GM12878 (cell line): ENCODE results near the gene SCNM1. TPM values are rescaled to one million over a fixed set of nuclear protein-coding genes. Genes with fewer than 3 reads are reported as not detected.

Experiments
- ASH2L ChIP-seq: fragments of 300-600, 200-600 bp; sonication (generic); IDR thresholded peaks from 2 replicates; pipeline ENCODE4 v1.6.1; 2017; ENCODE audit warnings: low read depth, mild to moderate bottlenecking, borderline replicate concordance
- BRCA1 ChIP-seq: IDR thresholded peaks from 2 replicates; pipeline ENCODE4 v1.6.1; 2011; ENCODE audit warnings: low read depth, low read length, improper control_type of control experiment
- CBX3 ChIP-seq: fragments of 200-600 bp; sonication (generic); IDR thresholded peaks from 2 replicates; pipeline ENCODE4 v1.6.1; 2016; ENCODE audit warnings: low read depth, borderline replicate concordance
- HDAC6 ChIP-seq: fragments of 200-600 bp; sonication (generic); IDR thresholded peaks from one replicate; pipeline ENCODE4 v1.8.0; 2017; ENCODE audit warnings: antibody characterized with exemption; ENCODE audit not compliant: unreplicated experiment
- IKZF2 ChIP-seq, 2 experiments: fragments of 450-650 bp; IDR thresholded peaks; 2 replicates each; pipeline ENCODE4 v1.6.1; 2017; ENCODE audit warnings: mild to moderate bottlenecking in 2 of 2, moderate library complexity in 2 of 2
- LARP7 ChIP-seq: fragments of 450-650 bp; IDR thresholded peaks from 2 replicates; pipeline ENCODE4 v1.6.1; 2017; ENCODE audit warnings: mild to moderate bottlenecking
- MEF2A ChIP-seq: IDR thresholded peaks from 2 replicates; pipeline ENCODE4 v1.6.1; 2011; ENCODE audit warnings: low read depth, mild to moderate bottlenecking, low read length, moderate library complexity; ENCODE audit not compliant: insufficient read depth
- MYC ChIP-seq: IDR thresholded peaks from 2 replicates; pipeline ENCODE4 v1.6.1; 2011; ENCODE audit warnings: mild to moderate bottlenecking, low read length, moderate library complexity, inconsistent platforms; ENCODE audit not compliant: insufficient read depth, insufficient replicate concordance, insufficient read length, severe bottlenecking
- NFIC ChIP-seq: IDR thresholded peaks from 2 replicates; pipeline ENCODE4 v1.6.1; 2012; ENCODE audit warnings: low read depth, mild to moderate bottlenecking, inconsistent platforms, low read length, moderate library complexity
- NR2C2 ChIP-seq: IDR thresholded peaks from 2 replicates; pipeline ENCODE4 v1.6.1; 2011; ENCODE audit warnings: borderline replicate concordance, low read depth; ENCODE audit not compliant: control insufficient read depth, insufficient read length
- RB1 ChIP-seq: fragments of 450-650 bp; formaldehyde crosslinking; IDR thresholded peaks from 2 replicates; pipeline ENCODE4 v1.6.1; 2017; ENCODE audit warnings: mild to moderate bottlenecking, borderline replicate concordance
- RBBP5 ChIP-seq: fragments of 200-600 bp; sonication (generic); conservative IDR thresholded peaks from 2 replicates; pipeline ENCODE4 v1.6.1; 2016
- SIX5 ChIP-seq: IDR thresholded peaks from 2 replicates; pipeline ENCODE4 v1.6.1; 2011; ENCODE audit warnings: mild to moderate bottlenecking, low read depth, low read length, moderate library complexity; ENCODE audit not compliant: severe bottlenecking
- SP1 ChIP-seq: IDR thresholded peaks from one replicate; pipeline ENCODE4 v1.6.1; 2011; ENCODE audit warnings: low read depth, low read length
- STAT1 ChIP-seq: fragments of 450-650 bp; conservative IDR thresholded peaks from 2 replicates; pipeline ENCODE4 v1.6.1; 2014; ENCODE audit warnings: antibody characterized with exemption, mild to moderate bottlenecking
- TCF3 ChIP-seq: IDR thresholded peaks from 2 replicates; pipeline ENCODE4 v1.6.1; 2012; ENCODE audit warnings: low read depth, mild to moderate bottlenecking, low read length, borderline replicate concordance; ENCODE audit not compliant: insufficient read depth
- polyA plus RNA-seq, 11 experiments: library from polyadenylated mRNA; depleted of rRNA in 4 of 11; unstranded in 6 of 11; stranded (reverse) in 5 of 11; fragments of >200 nt; fragmentation: Nextera tagmentation in 4 of 11; fragmentation: Illumina TruSeq in 1 of 11; extraction: Ambion mirVana in 4 of 11; extraction: Trizol in 1 of 11; gene quantifications; 1 replicate in 1 of 11; 2 replicates in 10 of 11; pipeline versions ENCODE4 v1.2.1 to v1.2.3, GENCODE V29; 2011 to 2016; ENCODE audit warnings: inconsistent platforms in 2 of 11, missing spikeins in 2 of 11, low read depth in 1 of 11
- total RNA-seq, 4 experiments: library from RNA; depleted of rRNA in 3 of 4; stranded (reverse); fragments of >200 nt in 3 of 4; fragmentation: Illumina TruSeq in 1 of 4; extraction: Trizol in 1 of 4; gene quantifications; 2 replicates each; pipeline versions ENCODE4 v1.2.1 to v1.2.3, GENCODE V29; 2013 to 2021
- TF ChIP-seq, protein P1 (sequence below): fragments of 450-650 bp; IDR thresholded peaks from 2 replicates; pipeline ENCODE4 v1.6.1; 2016; ENCODE audit warnings: mild to moderate bottlenecking
- TF ChIP-seq, protein P2 (sequence below): IDR thresholded peaks from 2 replicates; pipeline ENCODE4 v1.6.1; 2011; ENCODE audit warnings: borderline replicate concordance, low read depth, mild to moderate bottlenecking, moderate library complexity, low read length; ENCODE audit not compliant: insufficient read depth, poor library complexity, severe bottlenecking
- TF ChIP-seq, protein P3 (sequence below): IDR thresholded peaks from 2 replicates; pipeline ENCODE4 v1.6.1; 2011; ENCODE audit warnings: borderline replicate concordance, low read depth, mild to moderate bottlenecking, moderate library complexity, mixed read lengths, low read length; ENCODE audit not compliant: insufficient read depth; ENCODE audit errors: extremely low read length
- TF ChIP-seq, protein P4 (sequence below): fragments of 450-650 bp; IDR thresholded peaks from 2 replicates; pipeline ENCODE4 v1.6.1; 2014; ENCODE audit warnings: mild to moderate bottlenecking
- TF ChIP-seq, protein P5 (sequence below): fragments of 450-650 bp; IDR thresholded peaks from 2 replicates; pipeline ENCODE4 v1.6.1; 2017; ENCODE audit warnings: low read depth, mild to moderate bottlenecking, moderate library complexity
- TF ChIP-seq, protein P6 (sequence below): fragments of 450-650 bp; IDR thresholded peaks from 2 replicates; pipeline ENCODE4 v1.6.1; 2017; ENCODE audit warnings: mild to moderate bottlenecking, low read depth, inconsistent platforms; ENCODE audit not compliant: poor library complexity, severe bottlenecking

SCNM1 gene
- total and polyA plus RNA-seq, 10 of the 15 experiments (the other 5 are each of a cell fraction or from before 2014, with no cell fraction given) = 25.8 to 207 (median 76.9) TPM

DNA sequence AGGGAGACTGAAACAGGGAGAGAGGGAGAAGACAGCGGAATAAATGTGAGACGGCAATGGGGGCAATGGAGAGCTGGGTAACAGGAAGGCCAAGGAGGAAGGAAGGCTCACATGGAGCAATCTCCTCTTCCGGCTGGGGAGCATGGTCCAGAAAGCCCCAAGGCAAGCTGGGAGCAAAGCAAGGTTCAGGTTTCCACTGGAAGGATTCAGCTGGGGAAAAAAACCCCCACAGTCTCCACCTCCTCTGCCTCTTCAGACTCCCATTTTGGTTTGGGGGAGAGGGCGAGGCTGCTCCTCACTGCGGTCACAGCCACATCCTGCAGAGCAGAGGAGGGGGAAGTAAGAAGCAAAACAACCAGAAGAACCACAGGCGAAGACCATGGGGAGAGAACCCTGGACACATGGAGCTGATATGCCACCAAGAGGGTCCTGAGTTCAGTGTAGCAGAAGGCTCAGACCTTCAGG, 8.8 kb upstream of the SCNM1 start (continued):
- TF ChIP-seq, protein P1, sequence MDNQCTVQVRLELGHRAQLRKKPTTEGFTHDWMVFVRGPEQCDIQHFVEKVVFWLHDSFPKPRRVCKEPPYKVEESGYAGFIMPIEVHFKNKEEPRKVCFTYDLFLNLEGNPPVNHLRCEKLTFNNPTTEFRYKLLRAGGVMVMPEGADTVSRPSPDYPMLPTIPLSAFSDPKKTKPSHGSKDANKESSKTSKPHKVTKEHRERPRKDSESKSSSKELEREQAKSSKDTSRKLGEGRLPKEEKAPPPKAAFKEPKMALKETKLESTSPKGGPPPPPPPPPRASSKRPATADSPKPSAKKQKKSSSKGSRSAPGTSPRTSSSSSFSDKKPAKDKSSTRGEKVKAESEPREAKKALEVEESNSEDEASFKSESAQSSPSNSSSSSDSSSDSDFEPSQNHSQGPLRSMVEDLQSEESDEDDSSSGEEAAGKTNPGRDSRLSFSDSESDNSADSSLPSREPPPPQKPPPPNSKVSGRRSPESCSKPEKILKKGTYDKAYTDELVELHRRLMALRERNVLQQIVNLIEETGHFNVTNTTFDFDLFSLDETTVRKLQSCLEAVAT = 0 out of 2 replicates have a peak, but pooled peaks have one; percentile 42
- TF ChIP-seq HDAC6 = no peak
- TF ChIP-seq MEF2A = no peak
- no peak for TF ChIP-seq TCF3
- TF ChIP-seq, protein P2, sequence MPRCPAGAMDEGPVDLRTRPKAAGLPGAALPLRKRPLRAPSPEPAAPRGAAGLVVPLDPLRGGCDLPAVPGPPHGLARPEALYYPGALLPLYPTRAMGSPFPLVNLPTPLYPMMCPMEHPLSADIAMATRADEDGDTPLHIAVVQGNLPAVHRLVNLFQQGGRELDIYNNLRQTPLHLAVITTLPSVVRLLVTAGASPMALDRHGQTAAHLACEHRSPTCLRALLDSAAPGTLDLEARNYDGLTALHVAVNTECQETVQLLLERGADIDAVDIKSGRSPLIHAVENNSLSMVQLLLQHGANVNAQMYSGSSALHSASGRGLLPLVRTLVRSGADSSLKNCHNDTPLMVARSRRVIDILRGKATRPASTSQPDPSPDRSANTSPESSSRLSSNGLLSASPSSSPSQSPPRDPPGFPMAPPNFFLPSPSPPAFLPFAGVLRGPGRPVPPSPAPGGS = no peak
- TF ChIP-seq MYC = no peak
- no peak for TF ChIP-seq BRCA1
- peak; percentile 49; the same call in 1 of the 2 replicates for TF ChIP-seq LARP7
- TF ChIP-seq, protein P3, sequence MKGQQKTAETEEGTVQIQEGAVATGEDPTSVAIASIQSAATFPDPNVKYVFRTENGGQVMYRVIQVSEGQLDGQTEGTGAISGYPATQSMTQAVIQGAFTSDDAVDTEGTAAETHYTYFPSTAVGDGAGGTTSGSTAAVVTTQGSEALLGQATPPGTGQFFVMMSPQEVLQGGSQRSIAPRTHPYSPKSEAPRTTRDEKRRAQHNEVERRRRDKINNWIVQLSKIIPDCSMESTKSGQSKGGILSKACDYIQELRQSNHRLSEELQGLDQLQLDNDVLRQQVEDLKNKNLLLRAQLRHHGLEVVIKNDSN = no peak
- TF ChIP-seq ASH2L = no peak
- TF ChIP-seq, protein P4, sequence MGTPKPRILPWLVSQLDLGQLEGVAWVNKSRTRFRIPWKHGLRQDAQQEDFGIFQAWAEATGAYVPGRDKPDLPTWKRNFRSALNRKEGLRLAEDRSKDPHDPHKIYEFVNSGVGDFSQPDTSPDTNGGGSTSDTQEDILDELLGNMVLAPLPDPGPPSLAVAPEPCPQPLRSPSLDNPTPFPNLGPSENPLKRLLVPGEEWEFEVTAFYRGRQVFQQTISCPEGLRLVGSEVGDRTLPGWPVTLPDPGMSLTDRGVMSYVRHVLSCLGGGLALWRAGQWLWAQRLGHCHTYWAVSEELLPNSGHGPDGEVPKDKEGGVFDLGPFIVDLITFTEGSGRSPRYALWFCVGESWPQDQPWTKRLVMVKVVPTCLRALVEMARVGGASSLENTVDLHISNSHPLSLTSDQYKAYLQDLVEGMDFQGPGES = no peak
- TF ChIP-seq RBBP5 = no peak
- TF ChIP-seq, protein P5, sequence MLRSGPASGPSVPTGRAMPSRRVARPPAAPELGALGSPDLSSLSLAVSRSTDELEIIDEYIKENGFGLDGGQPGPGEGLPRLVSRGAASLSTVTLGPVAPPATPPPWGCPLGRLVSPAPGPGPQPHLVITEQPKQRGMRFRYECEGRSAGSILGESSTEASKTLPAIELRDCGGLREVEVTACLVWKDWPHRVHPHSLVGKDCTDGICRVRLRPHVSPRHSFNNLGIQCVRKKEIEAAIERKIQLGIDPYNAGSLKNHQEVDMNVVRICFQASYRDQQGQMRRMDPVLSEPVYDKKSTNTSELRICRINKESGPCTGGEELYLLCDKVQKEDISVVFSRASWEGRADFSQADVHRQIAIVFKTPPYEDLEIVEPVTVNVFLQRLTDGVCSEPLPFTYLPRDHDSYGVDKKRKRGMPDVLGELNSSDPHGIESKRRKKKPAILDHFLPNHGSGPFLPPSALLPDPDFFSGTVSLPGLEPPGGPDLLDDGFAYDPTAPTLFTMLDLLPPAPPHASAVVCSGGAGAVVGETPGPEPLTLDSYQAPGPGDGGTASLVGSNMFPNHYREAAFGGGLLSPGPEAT = peak; percentile 67
- peak; percentile 3 for TF ChIP-seq SP1
- TF ChIP-seq NR2C2 = no peak
- TF ChIP-seq NFIC = no peak
- TF ChIP-seq IKZF2 (IDR thresholded peaks at IDR 0.05) = peak; percentile 76 to 78; a peak in 3 of 4 replicates
- no peak for TF ChIP-seq CBX3
- TF ChIP-seq SIX5 = no peak
- TF ChIP-seq, protein P6, sequence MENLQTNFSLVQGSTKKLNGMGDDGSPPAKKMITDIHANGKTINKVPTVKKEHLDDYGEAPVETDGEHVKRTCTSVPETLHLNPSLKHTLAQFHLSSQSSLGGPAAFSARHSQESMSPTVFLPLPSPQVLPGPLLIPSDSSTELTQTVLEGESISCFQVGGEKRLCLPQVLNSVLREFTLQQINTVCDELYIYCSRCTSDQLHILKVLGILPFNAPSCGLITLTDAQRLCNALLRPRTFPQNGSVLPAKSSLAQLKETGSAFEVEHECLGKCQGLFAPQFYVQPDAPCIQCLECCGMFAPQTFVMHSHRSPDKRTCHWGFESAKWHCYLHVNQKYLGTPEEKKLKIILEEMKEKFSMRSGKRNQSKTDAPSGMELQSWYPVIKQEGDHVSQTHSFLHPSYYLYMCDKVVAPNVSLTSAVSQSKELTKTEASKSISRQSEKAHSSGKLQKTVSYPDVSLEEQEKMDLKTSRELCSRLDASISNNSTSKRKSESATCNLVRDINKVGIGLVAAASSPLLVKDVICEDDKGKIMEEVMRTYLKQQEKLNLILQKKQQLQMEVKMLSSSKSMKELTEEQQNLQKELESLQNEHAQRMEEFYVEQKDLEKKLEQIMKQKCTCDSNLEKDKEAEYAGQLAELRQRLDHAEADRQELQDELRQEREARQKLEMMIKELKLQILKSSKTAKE = no peak
- TF ChIP-seq RB1 = no peak
- no peak for TF ChIP-seq STAT1
